Sigmoid colon (tissue), 3 donors: Measurements from ENCODE around the gene ZNHIT2.

ENCODE experiments used
- CTCF ChIP-seq, 4 experiments: fragments of 450-650 bp in 3 of 4; fragments of 200-600 bp in 1 of 4; IDR thresholded peaks; one replicate each; pipeline ENCODE4 v1.5.1; 2016 to 2019; ENCODE audit warnings: antibody characterized with exemption in 4 of 4, mild to moderate bottlenecking in 3 of 4, moderate library complexity in 2 of 4
- POLR2A ChIP-seq, 2 donors: fragments of 450-650 bp; IDR thresholded peaks; one replicate each; pipeline ENCODE4 v1.6.1; 2016; ENCODE audit warnings: antibody characterized with exemption in 2 of 2, mild to moderate bottlenecking in 2 of 2, moderate library complexity in 2 of 2

GRCh38 chr11:65083834-65084597 lies 33.5 kb downstream of the ZNHIT2 start, which contains the start of the genes CDCA5 and ZFPL1:
- TF ChIP-seq POLR2A (IDR thresholded peaks at IDR 0.05): peak in 1 of 2 donors; percentile 48
- no peak for TF ChIP-seq CTCF (IDR thresholded peaks at IDR 0.05)
